Keratinocyte (primary cell): ENCODE measurements around the gene F2RL2. TPM values are rescaled to one million over a fixed set of nuclear protein-coding genes. Genes with fewer than 3 reads are reported as not detected.

Source experiments
- DNase-seq: peaks from one replicate; pipeline ENCODE4 v3.0.0-alpha.2; 2011; ENCODE audit warnings: low read depth, missing footprints, low spot score
- FAIRE-seq: peaks from 2 replicates; lab custom pipeline; 2011; peaks lifted over from hg19 to GRCh38; lab: Jason Lieb, UNC
- H2AFZ ChIP-seq: 2 replicates; pipeline ENCODE4 v1.6.0; 2012; ENCODE audit warnings: low read length, control low read depth, inconsistent platforms; ENCODE audit not compliant: control insufficient read depth
- H3K27ac ChIP-seq: 2 replicates; pipeline ENCODE4 v1.5.1; 2011; ENCODE audit warnings: low read length; ENCODE audit not compliant: control insufficient read depth, insufficient read depth
- H3K27me3 ChIP-seq: 3 replicates; pipeline ENCODE4 v1.6.0; 2011; ENCODE audit warnings: low read length; ENCODE audit not compliant: control insufficient read depth, insufficient read depth; ENCODE audit errors: extremely low read depth
- H3K36me3 ChIP-seq, 2 experiments: 2 replicates in 1 of 2; 3 replicates in 1 of 2; pipeline ENCODE4 v1.5.1; 2011; ENCODE audit warnings: low read length in 2 of 2, mild to moderate bottlenecking in 1 of 2; ENCODE audit not compliant: control insufficient read depth in 2 of 2, insufficient read depth in 2 of 2; ENCODE audit errors: extremely low read depth in 1 of 2
- H3K4me1 ChIP-seq: 3 replicates; pipeline ENCODE4 v1.5.1; 2011; ENCODE audit warnings: low read length; ENCODE audit not compliant: control insufficient read depth, insufficient read depth; ENCODE audit errors: extremely low read depth
- H3K4me2 ChIP-seq: 3 replicates; pipeline ENCODE4 v1.6.0; 2011; ENCODE audit warnings: low read depth, low read length; ENCODE audit not compliant: control insufficient read depth, insufficient read depth; ENCODE audit errors: extremely low read depth
- H3K4me3 ChIP-seq, 3 experiments: fragments of 200-600 bp in 1 of 3; sonication (generic) in 1 of 3; 2 replicates in 2 of 3; 3 replicates in 1 of 3; pipeline ENCODE4 v1.5.1; 2011 to 2016; ENCODE audit warnings: low read length in 3 of 3, mild to moderate bottlenecking in 3 of 3, control low read depth in 2 of 3, inconsistent platforms in 1 of 3, low read depth in 1 of 3, mixed read lengths in 1 of 3, mixed run types in 1 of 3, moderate library complexity in 1 of 3; ENCODE audit not compliant: control insufficient read depth in 2 of 3, insufficient read depth in 2 of 3; ENCODE audit errors: extremely low read depth in 1 of 3
- H3K79me2 ChIP-seq: 2 replicates; pipeline ENCODE4 v1.6.0; 2012; ENCODE audit warnings: low read length; ENCODE audit not compliant: control insufficient read depth, insufficient read depth
- H3K9ac ChIP-seq: 3 replicates; pipeline ENCODE4 v1.6.0; 2011; ENCODE audit warnings: low read length; ENCODE audit not compliant: control insufficient read depth, insufficient read depth; ENCODE audit errors: extremely low read depth
- H3K9me1 ChIP-seq: 3 replicates; pipeline ENCODE4 v1.6.0; 2011; ENCODE audit warnings: low read length; ENCODE audit not compliant: control insufficient read depth, insufficient read depth; ENCODE audit errors: extremely low read depth
- H3K9me3 ChIP-seq: 2 replicates; pipeline ENCODE4 v1.5.1; 2012; ENCODE audit warnings: low read depth, low read length; ENCODE audit not compliant: control insufficient read depth
- H4K20me1 ChIP-seq: 3 replicates; pipeline ENCODE4 v1.6.0; 2011; ENCODE audit warnings: low read length; ENCODE audit not compliant: control insufficient read depth, insufficient read depth; ENCODE audit errors: extremely low read depth
- CTCF ChIP-seq, 3 experiments: IDR thresholded peaks in 1 of 3; conservative IDR thresholded peaks in 1 of 3; optimal IDR thresholded peaks in 1 of 3; 2 replicates in 2 of 3; 3 replicates in 1 of 3; pipeline versions ENCODE3 to v1.5.1; 2011; ENCODE audit warnings: low read length in 3 of 3, mild to moderate bottlenecking in 3 of 3, moderate library complexity in 2 of 3, control low read depth in 1 of 3, inconsistent platforms in 1 of 3; ENCODE audit not compliant: insufficient read depth in 2 of 3; ENCODE audit errors: extremely low read depth in 1 of 3
- EZH2 ChIP-seq: IDR thresholded peaks from one replicate; pipeline ENCODE4 v1.6.1; 2012; ENCODE audit warnings: inconsistent platforms, mild to moderate bottlenecking, low read length, moderate library complexity
- dilution Hi-C: fragments of 300-500 bp; cut with MboI; formaldehyde crosslinking; loops from one replicate; pipeline ENCODE4 v1.7.0; 2020; ENCODE audit warnings: low sequenced_read_pairs; ENCODE audit not compliant: extremely low pct_ligation_motif_present
- polyA plus RNA-seq, 5 experiments: library from polyadenylated mRNA; depleted of rRNA in 3 of 5; stranded (reverse) in 3 of 5; stranded (forward) in 1 of 5; unstranded in 1 of 5; fragments of >200 nt; gene quantifications; 1 replicate in 1 of 5; 2 replicates in 3 of 5; 3 replicates in 1 of 5; pipeline versions ENCODE4 v1.2.1 to v1.2.3, GENCODE V29; 2011 to 2012; ENCODE audit warnings: missing spikeins in 2 of 5, low read depth in 1 of 5, low replicate concordance in 1 of 5

Gene F2RL2
- polyA plus RNA-seq, 1 donor (not counting 4 experiments of a cell fraction or from before 2014, with no cell fraction given): not detected

- DNase-seq (no peak), FAIRE-seq (no peak)
- no peak overlapping the region for H3K9ac ChIP-seq
- no peak overlapping the region for H2AFZ ChIP-seq
- H3K79me2 ChIP-seq: no peaks in the 10 kb centered on the region
- TF ChIP-seq CTCF (optimal IDR thresholded peaks at IDR 0.05 in 1 of 3, IDR thresholded peaks at IDR 0.05 in 1 of 3, conservative IDR thresholded peaks at IDR 0.05 in 1 of 3; ENCODE audit: extremely low read depth in 1 of 3, insufficient read depth in 2 of 3, low read length in 3 of 3) (no peak), EZH2 (no peak)
- no peaks in the 10 kb centered on the region for H3K9me3 ChIP-seq
- no peak overlapping the region for H3K4me3 ChIP-seq
- H3K4me1 ChIP-seq: no peaks in the 10 kb centered on the region
- no peak overlapping the region for H3K27ac ChIP-seq
- H3K4me2 ChIP-seq: no peak overlapping the region
- dilution Hi-C loops: no loop called here
- H4K20me1 ChIP-seq: no peaks in the 10 kb centered on the region
- no peaks in the 10 kb centered on the region for H3K36me3 ChIP-seq
- no peaks in the 10 kb centered on the region for H3K9me1 ChIP-seq
- H3K27me3 ChIP-seq: no peaks in the 10 kb centered on the region
Observed at GRCh38 chr5:76617229-76617628, 6.0 kb downstream of the F2RL2 start.

- Histone ChIP-seq H3K27ac (no peak overlapping the region), H3K9me1 (no peaks in the 10 kb centered on the region), H3K9me3 (no peaks in the 10 kb centered on the region)
Observed at GRCh38 chr5:76616206-76616605, 7.0 kb downstream of the F2RL2 start.

More at GRCh38 chr5:76616206-76616605, 7.0 kb downstream of the F2RL2 start:
- DNase-seq (no peak), FAIRE-seq (no peak)
- TF ChIP-seq CTCF (optimal IDR thresholded peaks at IDR 0.05 in 1 of 3, IDR thresholded peaks at IDR 0.05 in 1 of 3, conservative IDR thresholded peaks at IDR 0.05 in 1 of 3; ENCODE audit: extremely low read depth in 1 of 3, insufficient read depth in 2 of 3, low read length in 3 of 3): no peak
- TF ChIP-seq EZH2: no peak
- Histone ChIP-seq H3K79me2 (no peaks in the 10 kb centered on the region), H3K4me1 (no peaks in the 10 kb centered on the region), H2AFZ (no peak overlapping the region), H3K4me3 (no peak overlapping the region), H3K27me3 (no peaks in the 10 kb centered on the region), H3K36me3 (no peaks in the 10 kb centered on the region), H4K20me1 (no peaks in the 10 kb centered on the region), H3K9ac (no peak overlapping the region), H3K4me2 (no peak overlapping the region)
- dilution Hi-C loops: no loop called here
